SK-N-SH treated with all-trans-retinoic acid at 6 μM for 48 hours (cell line): ENCODE data around the gene ZKSCAN1.

Experiments used
- ATAC-seq: fragments of 200-7000 bp; cut with Tn5 transposase; 3 replicates; pipeline ENCODE4 v1.9.1; 2020; ENCODE audit warnings: mild to moderate bottlenecking, moderate library complexity
- ARNTL ChIP-seq: fragments of 450-650 bp; formaldehyde crosslinking; IDR thresholded peaks from 2 replicates; pipeline ENCODE4 v1.5.0; 2020; ENCODE audit warnings: low read depth, mild to moderate bottlenecking, moderate library complexity, borderline replicate concordance
- BACH2 ChIP-seq: fragments of 250-450 bp; sonication (Bioruptor Pico); IDR thresholded peaks from 2 replicates; pipeline ENCODE4 v1.9.0; 2021; ENCODE audit warnings: mild to moderate bottlenecking, borderline replicate concordance
- CREB5 ChIP-seq: fragments of 250-450 bp; sonication (Bioruptor Pico); IDR thresholded peaks from 2 replicates; pipeline ENCODE4 v1.5.1; 2020; ENCODE audit warnings: low read depth, mild to moderate bottlenecking, moderate library complexity
- CSDC2 ChIP-seq: fragments of 250-450 bp; sonication (Bioruptor Pico); IDR thresholded peaks from 2 replicates; pipeline ENCODE4 v1.5.0; 2020; ENCODE audit warnings: mild to moderate bottlenecking, moderate library complexity
- CSRNP3 ChIP-seq: fragments of 250-450 bp; sonication (Bioruptor Pico); IDR thresholded peaks from 2 replicates; pipeline ENCODE4 v1.5.1; 2021; ENCODE audit warnings: mild to moderate bottlenecking, moderate library complexity
- ESRRG ChIP-seq: fragments of 250-450 bp; sonication (Bioruptor Pico); IDR thresholded peaks from 2 replicates; pipeline ENCODE4 v1.6.1; 2021; ENCODE audit warnings: mild to moderate bottlenecking
- GLIS3 ChIP-seq: fragments of 250-450 bp; sonication (Bioruptor Pico); IDR thresholded peaks from 2 replicates; pipeline ENCODE4 v1.5.0; 2020; ENCODE audit warnings: mild to moderate bottlenecking, moderate library complexity
- ISL1 ChIP-seq: fragments of 250-450 bp; sonication (Bioruptor Pico); IDR thresholded peaks from 2 replicates; pipeline ENCODE4 v2.1.2; 2022; ENCODE audit warnings: mild to moderate bottlenecking, moderate library complexity
- OSR1 ChIP-seq: fragments of 250-450 bp; sonication (Bioruptor Pico); IDR thresholded peaks from 2 replicates; pipeline ENCODE4 v1.8.0; 2022; ENCODE audit warnings: moderate library complexity, mild to moderate bottlenecking, inconsistent platforms
- PATZ1 ChIP-seq: fragments of 250-450 bp; sonication (Bioruptor Pico); IDR thresholded peaks from 2 replicates; pipeline ENCODE4 v1.8.0; 2020; ENCODE audit warnings: mild to moderate bottlenecking, moderate library complexity, borderline replicate concordance
- POU6F1 ChIP-seq: fragments of 250-450 bp; sonication (Bioruptor Pico); IDR thresholded peaks from 2 replicates; pipeline ENCODE4 v1.8.0; 2021; ENCODE audit warnings: low read depth, mild to moderate bottlenecking, moderate library complexity, borderline replicate concordance
- RARB ChIP-seq: fragments of 250-450 bp; sonication (Bioruptor Pico); IDR thresholded peaks from 2 replicates; pipeline ENCODE4 v1.8.0; 2021; ENCODE audit warnings: mild to moderate bottlenecking, moderate library complexity
- SNAI2 ChIP-seq: fragments of 250-450 bp; sonication (Bioruptor Pico); IDR thresholded peaks from 2 replicates; pipeline ENCODE4 v1.5.0; 2020; ENCODE audit warnings: mild to moderate bottlenecking, moderate library complexity
- TCF4 ChIP-seq: fragments of 250-450 bp; sonication (Bioruptor Pico); IDR thresholded peaks from 2 replicates; pipeline ENCODE4 v1.8.0; 2021; ENCODE audit warnings: mild to moderate bottlenecking, moderate library complexity, borderline replicate concordance
- TOX ChIP-seq: fragments of 250-450 bp; sonication (Bioruptor Pico); IDR thresholded peaks from 2 replicates; pipeline ENCODE4 v1.8.0; 2021; ENCODE audit warnings: mild to moderate bottlenecking, moderate library complexity, borderline replicate concordance
- TSHZ2 ChIP-seq: fragments of 250-450 bp; sonication (Bioruptor Pico); IDR thresholded peaks from 2 replicates; pipeline ENCODE4 v1.5.0; 2020; ENCODE audit warnings: mild to moderate bottlenecking, moderate library complexity
- ZC3H10 ChIP-seq: fragments of 250-450 bp; sonication (Bioruptor Pico); IDR thresholded peaks from 2 replicates; pipeline ENCODE4 v1.5.1; 2021; ENCODE audit warnings: mild to moderate bottlenecking, moderate library complexity
- ZFP3 ChIP-seq: fragments of 250-450 bp; sonication (Bioruptor Pico); IDR thresholded peaks from 2 replicates; pipeline ENCODE4 v1.5.0; 2020; ENCODE audit warnings: mild to moderate bottlenecking, moderate library complexity
- ZFP30 ChIP-seq: fragments of 450-650 bp; formaldehyde crosslinking; IDR thresholded peaks from 2 replicates; pipeline ENCODE4 v1.5.0; 2022; ENCODE audit warnings: mild to moderate bottlenecking, moderate library complexity
- ZNF565 ChIP-seq: fragments of 450-650 bp; formaldehyde crosslinking; conservative IDR thresholded peaks from 2 replicates; pipeline ENCODE4 v1.5.0; 2020; ENCODE audit warnings: low read depth, mild to moderate bottlenecking, moderate library complexity
- ZNF70 ChIP-seq: fragments of 450-650 bp; formaldehyde crosslinking; IDR thresholded peaks from 2 replicates; pipeline ENCODE4 v1.5.0; 2020; ENCODE audit warnings: mild to moderate bottlenecking, moderate library complexity
- ZNF8 ChIP-seq: fragments of 450-650 bp; formaldehyde crosslinking; IDR thresholded peaks from 2 replicates; pipeline ENCODE4 v1.5.0; 2020; ENCODE audit warnings: mild to moderate bottlenecking, moderate library complexity

The ZKSCAN1 gene

GRCh38 chr7:99997545-99998137 is 17.8 kb upstream of the ZKSCAN1 start:
- ATAC-seq: no peak
- no peak for TF ChIP-seq ZFP30 (CRISPR knock-in tag)
- no peak for TF ChIP-seq PATZ1 (CRISPR knock-in tag)
- no peak for TF ChIP-seq ZNF8 (CRISPR knock-in tag)
- TF ChIP-seq POU6F1: no peak
- TF ChIP-seq ESRRG (CRISPR knock-in tag): no peak
- TF ChIP-seq TCF4 (CRISPR knock-in tag): no peak
- no peak for TF ChIP-seq ZNF70 (CRISPR knock-in tag)
- TF ChIP-seq TOX (CRISPR knock-in tag): no peak
- TF ChIP-seq GLIS3 (CRISPR knock-in tag): no peak
- no peak for TF ChIP-seq ZC3H10 (CRISPR knock-in tag)
- no peak for TF ChIP-seq RARB (CRISPR knock-in tag)
- TF ChIP-seq ZFP3 (CRISPR knock-in tag): no peak
- TF ChIP-seq ARNTL (CRISPR knock-in tag): no peak
- no peak for TF ChIP-seq SNAI2 (CRISPR knock-in tag)
- no peak for TF ChIP-seq CREB5 (CRISPR knock-in tag)
- TF ChIP-seq BACH2 (CRISPR knock-in tag): no peak
- no peak for TF ChIP-seq OSR1 (CRISPR knock-in tag)

- TF ChIP-seq SNAI2 (CRISPR knock-in tag): no peak
- TF ChIP-seq ZNF565 (CRISPR knock-in tag): no peak
- no peak for TF ChIP-seq ISL1
- TF ChIP-seq CSRNP3: no peak
- no peak for TF ChIP-seq ZNF8 (CRISPR knock-in tag)
- no peak for TF ChIP-seq TCF4 (CRISPR knock-in tag)
- TF ChIP-seq ESRRG (CRISPR knock-in tag): no peak
- no peak for TF ChIP-seq TOX (CRISPR knock-in tag)
- TF ChIP-seq ZFP30 (CRISPR knock-in tag): no peak
- no peak for TF ChIP-seq RARB (CRISPR knock-in tag)
- TF ChIP-seq CSDC2 (CRISPR knock-in tag): no peak
- no peak for TF ChIP-seq BACH2 (CRISPR knock-in tag)
- TF ChIP-seq ZC3H10 (CRISPR knock-in tag): no peak
- TF ChIP-seq POU6F1: no peak
- no peak for TF ChIP-seq PATZ1 (CRISPR knock-in tag)
- TF ChIP-seq GLIS3 (CRISPR knock-in tag): no peak
- TF ChIP-seq ZNF70 (CRISPR knock-in tag): no peak
- no peak for TF ChIP-seq TSHZ2 (CRISPR knock-in tag)
- TF ChIP-seq OSR1 (CRISPR knock-in tag): no peak
- no peak for TF ChIP-seq ZFP3 (CRISPR knock-in tag)
- ATAC-seq: no peak
Measured at GRCh38 chr7:100000239-100000638, 15.2 kb upstream of the ZKSCAN1 start.
